Measurements from ENCODE around the gene PAK1.

PAK1 gene

GRCh38 chr11:77411717-77412441, 62.0 kb downstream of the PAK1 start:
- H3K4me3 ChIP-seq (ENCODE audit: low read depth, low read length) = peak overlapping the region; percentile 73
- POLR2A ChIA-PET = interaction anchor here (0.5 to 1.3 kb wide), 3 partner anchors 118 to 144 kb away, joined by 3 to 4 read pairs (median 4); no protein-coding TSS in a partner anchor
- TF ChIP-seq CTCF (IDR thresholded peaks at IDR 0.05; ENCODE audit: insufficient read depth, low read length, missing control alignments) = peak; percentile 15
- DNase-seq (ENCODE audit: low read depth, low spot score) = peak; percentile 31
- CTCF ChIA-PET = interaction anchor here (0.9 to 2.4 kb wide), 9 partner anchors 15 to 284 kb away, joined by 3 to 8 read pairs (median 4); partner anchors contain the start of gene MYO7A

- ChIA-PET CTCF (interaction anchor here (0.6 to 2.4 kb wide), 9 partner anchors 9 to 284 kb away, joined by 3 to 8 read pairs (median 4); no protein-coding TSS in a partner anchor), POLR2A (interaction anchor here (1.3 kb wide), 1 partner anchor 144 kb away, joined by 4 read pairs; no protein-coding TSS in a partner anchor)
- no peak for TF ChIP-seq CTCF (IDR thresholded peaks at IDR 0.05; ENCODE audit: insufficient read depth, low read length, missing control alignments)
- H3K4me3 ChIP-seq (ENCODE audit: low read depth, low read length) = peak overlapping the region; percentile 73
- no peak for DNase-seq (ENCODE audit: low read depth, low spot score)
Measured at GRCh38 chr11:77411137-77411707, 62.7 kb downstream of the PAK1 start.

- ChIA-PET CTCF (interaction anchor here (0.9 to 2.0 kb wide), 5 partner anchors 9 to 200 kb away, joined by 3 to 8 read pairs (median 4); no protein-coding TSS in a partner anchor), POLR2A (interaction anchor here (0.6 to 1.3 kb wide), 2 partner anchors 143 to 161 kb away, joined by 3 to 4 read pairs; no protein-coding TSS in a partner anchor)
- H3K4me3 ChIP-seq (ENCODE audit: low read depth, low read length) = peak overlapping the region; percentile 15
- no peak for TF ChIP-seq CTCF (IDR thresholded peaks at IDR 0.05; ENCODE audit: insufficient read depth, low read length, missing control alignments)
- DNase-seq (ENCODE audit: low read depth, low spot score) = no peak
Measured at GRCh38 chr11:77410076-77410827, 63.6 kb downstream of the PAK1 start.

- ChIA-PET POLR2A (no interaction called here), CTCF (no interaction called here)
- no peak for TF ChIP-seq CTCF (IDR thresholded peaks at IDR 0.05; ENCODE audit: insufficient read depth, low read length, missing control alignments)
- DNase-seq (ENCODE audit: low read depth, low spot score) = no peak
- H3K4me3 ChIP-seq (ENCODE audit: low read depth, low read length) = no peak overlapping the region
Measured at GRCh38 chr11:77409046-77409445, 64.8 kb downstream of the PAK1 start.

- ChIA-PET POLR2A (interaction anchor here (0.6 to 1.2 kb wide), 2 partner anchors 16 to 30 kb away, joined by 3 to 5 read pairs; no protein-coding TSS in a partner anchor), CTCF (interaction anchor here (0.7 to 1.6 kb wide), 5 partner anchors 19 to 280 kb away, joined by 3 to 5 read pairs (median 3); partner anchors contain the start of gene MYO7A)
- H3K4me3 ChIP-seq (ENCODE audit: low read depth, low read length) = no peak overlapping the region
- peak; percentile 36 for DNase-seq (ENCODE audit: low read depth, low spot score)
- TF ChIP-seq CTCF (IDR thresholded peaks at IDR 0.05; ENCODE audit: insufficient read depth, low read length, missing control alignments) = no peak
Measured at GRCh38 chr11:77407613-77408012, 66.3 kb downstream of the PAK1 start.

Measured in AG04449 (cell line).